ENCODE results near the gene SPON2.

SPON2 gene

GRCh38 chr4:1208970-1209704, 36.8 kb upstream of the SPON2 start:
- no peak for DNase-seq (ENCODE audit: low spot score)

GRCh38 chr4:1208266-1208961, 36.0 kb upstream of the SPON2 start:
- DNase-seq (ENCODE audit: low spot score), result no peak

- DNase-seq (ENCODE audit: low spot score), result no peak
Observed at GRCh38 chr4:1207603-1208265, 35.4 kb upstream of the SPON2 start.

DNA sequence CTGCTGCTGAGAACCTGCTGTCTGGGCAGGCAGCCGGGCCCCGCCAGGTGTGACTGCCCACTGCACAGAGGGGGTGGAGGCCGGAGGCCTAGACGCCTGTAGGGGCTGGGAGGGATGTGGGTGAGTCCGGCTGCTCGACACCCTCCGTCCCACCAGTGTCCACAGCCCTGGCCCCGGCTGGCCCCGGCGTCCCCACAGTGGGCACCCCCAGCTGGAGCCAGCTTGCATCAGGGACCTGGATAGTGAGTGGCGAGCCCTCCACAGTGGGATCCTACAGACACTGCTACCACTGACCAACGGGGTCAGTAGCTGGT, 34.7 kb upstream of the SPON2 start:
- no peak for DNase-seq (ENCODE audit: low spot score)

DNA sequence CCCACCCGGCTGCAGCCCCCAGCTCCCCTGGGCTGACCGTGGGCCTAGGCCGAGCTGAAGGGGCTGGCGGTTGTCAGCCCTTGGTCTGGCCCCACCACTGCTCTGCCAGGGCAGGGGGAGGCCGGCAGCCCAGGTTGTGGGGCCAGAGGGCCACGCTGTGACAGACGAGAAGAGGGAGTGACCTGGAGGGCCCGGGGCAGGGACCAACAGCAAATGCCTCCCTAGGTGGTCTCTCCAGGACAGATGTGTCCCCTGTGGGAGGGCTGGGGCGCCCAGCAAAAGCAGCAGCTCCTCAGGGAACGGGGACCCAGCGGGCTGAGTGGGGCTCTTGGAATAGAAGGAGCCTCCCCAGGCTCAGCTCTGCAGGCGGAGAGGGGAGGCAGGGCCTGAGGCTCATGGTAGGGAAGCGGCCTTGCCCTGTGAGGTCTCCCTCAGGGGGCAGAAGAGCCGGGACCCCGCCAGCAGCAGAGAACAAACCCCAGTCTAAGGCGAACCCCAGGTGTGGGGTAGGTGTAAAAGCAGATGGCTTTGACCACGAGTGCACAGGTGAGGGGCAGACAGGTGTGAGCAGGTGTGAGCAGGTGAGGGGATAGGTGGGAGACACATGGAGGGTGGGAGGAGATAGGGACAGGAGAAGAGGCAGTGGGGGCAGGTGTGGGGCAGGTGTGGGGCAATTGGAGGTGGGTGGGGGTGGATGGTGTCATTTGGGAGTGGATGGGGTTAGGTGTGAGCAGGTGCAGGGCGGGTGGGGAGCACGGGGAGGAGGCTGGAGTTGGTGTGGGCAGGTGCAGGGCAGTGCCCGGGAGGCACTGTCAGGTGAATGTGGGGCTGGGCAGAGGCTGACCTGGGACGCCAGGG, 34.1 kb upstream of the SPON2 start:
- no peak for DNase-seq (ENCODE audit: low spot score)

GRCh38 chr4:1205586-1206298, 33.4 kb upstream of the SPON2 start:
- no peak for DNase-seq (ENCODE audit: low spot score)

GRCh38 chr4:1204828-1205585, 32.6 kb upstream of the SPON2 start:
- DNase-seq (ENCODE audit: low spot score), result no peak

DNA sequence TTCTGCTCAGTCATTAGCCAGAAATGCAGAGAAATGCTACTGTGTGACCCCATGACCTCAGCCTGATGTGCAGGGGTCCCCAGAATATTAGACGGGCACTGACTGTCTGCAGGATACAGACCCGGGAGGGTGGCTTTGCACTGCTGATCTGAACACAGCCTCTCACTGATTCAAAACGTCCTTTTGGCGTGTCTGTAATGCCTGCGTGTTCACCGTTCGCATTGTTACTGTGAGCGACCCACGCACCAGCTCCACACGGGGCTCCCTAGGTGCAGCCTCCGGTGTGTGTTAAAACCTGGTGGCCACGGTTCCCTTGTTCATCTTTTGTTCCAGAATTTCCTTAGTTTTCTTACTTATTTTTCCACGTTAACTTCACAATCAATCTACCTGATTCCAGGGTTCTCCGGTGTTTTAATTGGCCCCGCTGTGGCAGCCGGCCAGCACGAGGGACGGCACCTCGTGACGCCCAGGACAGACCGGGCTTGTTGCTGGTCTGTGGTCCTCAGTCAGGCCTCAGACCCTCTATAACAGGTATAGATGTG, 32.0 kb upstream of the SPON2 start:
- no peak for DNase-seq (ENCODE audit: low spot score)

- DNase-seq (ENCODE audit: low spot score), result no peak
Observed at GRCh38 chr4:1203026-1203616, 30.7 kb upstream of the SPON2 start.

- DNase-seq (ENCODE audit: low spot score), result no peak
Observed at GRCh38 chr4:1202526-1203011, 30.2 kb upstream of the SPON2 start.

DNA sequence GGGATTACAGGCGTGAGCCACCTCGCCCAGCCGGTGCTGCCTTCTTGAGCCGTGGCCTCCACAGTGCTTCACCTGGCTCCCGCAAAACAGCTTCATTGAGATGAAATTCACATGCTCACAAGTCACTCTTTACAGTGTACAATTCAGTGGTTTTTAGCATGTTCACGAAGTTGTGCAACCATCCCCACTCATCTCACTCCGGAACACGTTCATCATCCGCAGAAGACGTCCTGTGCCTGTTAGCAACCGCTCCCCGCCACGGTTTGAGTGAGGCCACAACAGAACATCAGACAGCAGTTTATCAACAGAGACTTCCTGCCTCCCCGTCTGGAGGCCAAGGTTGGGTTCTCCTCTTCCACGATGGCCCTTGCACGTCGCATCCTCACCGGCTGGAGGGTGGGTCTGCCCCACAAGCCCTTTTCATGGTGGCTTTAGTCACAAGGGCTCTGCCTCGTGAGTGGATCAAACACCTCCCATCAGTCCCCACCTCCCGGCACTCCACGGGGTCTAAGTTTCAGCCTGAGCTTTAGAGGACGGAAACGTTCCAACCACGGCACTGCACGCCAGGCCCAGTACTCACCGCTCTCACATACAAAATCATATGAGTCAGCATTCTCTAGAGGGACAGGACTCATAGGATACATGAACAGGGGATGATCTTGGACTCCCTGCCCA, 29.6 kb upstream of the SPON2 start:
- no peak for DNase-seq (ENCODE audit: low spot score)

GRCh38 chr4:1200425-1201035, 28.1 kb upstream of the SPON2 start:
- no peak for DNase-seq (ENCODE audit: low spot score)

DNA sequence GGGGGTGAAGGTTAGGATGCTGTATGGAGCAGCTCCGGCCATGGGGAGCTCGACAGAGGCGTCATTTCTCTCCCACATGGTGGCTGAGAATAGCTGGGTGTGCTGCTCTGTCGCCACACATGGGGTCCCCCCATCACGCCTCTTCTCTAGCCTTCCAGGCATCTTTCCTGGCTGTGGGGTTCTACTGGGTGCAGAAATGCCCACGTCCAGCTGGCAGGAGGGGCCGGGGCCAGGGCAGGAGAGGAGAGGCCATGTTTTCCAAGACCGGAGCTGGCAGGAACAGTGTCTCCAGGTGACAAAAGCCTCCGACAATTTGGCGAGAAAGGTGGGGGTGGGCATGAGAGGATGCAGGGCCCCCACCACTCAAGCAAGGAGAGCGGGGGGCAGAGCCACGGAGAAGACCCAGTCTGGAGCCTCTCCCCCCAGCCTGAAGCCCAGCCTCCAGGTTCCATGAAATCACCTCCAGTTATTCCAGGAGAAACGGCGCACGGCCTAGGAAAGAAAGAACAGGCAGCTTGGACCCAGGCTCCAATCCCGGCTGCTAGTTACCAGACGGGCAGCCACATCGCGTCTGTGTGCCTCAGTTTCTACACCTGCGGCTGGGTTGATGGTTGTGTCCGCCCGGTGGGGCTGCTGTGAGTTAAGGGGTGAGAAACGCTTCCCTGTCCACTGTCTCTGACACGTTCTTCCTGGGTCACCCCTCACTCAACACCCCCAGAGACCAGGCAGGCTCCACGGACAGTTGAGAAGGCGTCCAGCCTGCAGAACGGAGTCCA, 27.4 kb upstream of the SPON2 start:
- DNase-seq (ENCODE audit: low spot score), result no peak

DNA sequence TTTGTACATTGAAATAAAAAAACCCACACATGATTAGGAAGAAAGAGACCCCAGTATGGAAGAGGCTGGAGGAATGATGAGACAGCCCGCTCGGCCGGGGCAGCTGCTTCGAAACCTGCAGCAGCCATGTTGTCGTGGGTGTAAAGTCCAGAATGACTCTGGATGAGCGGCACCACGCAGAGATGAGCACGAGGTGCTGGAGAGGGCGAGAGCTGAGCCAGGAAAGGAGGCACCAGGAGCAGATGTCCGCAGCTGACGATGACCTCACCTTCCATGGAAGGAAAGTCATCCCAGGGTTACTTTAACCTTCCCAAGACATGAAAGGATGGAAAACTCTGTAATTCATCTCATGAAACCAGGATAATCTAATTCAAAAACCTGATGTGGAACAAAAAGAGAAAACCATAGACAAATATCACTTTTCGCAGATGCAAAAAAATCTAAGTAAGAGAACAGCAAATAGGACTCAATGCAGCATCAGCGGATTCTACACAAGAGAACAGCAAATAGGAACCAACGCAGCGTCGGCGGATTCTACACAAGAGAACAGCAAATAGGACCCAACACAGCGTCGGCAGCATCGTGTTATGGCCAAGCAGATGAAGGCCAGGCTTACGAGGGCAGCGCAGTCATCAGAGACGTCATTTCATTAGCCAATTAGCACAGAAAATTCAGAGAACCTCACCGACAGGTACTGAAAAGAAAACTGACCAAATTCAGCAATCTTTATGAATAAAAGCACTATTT, 25.9 kb upstream of the SPON2 start:
- DNase-seq (ENCODE audit: low spot score), result no peak

- DNase-seq (ENCODE audit: low spot score), result no peak
Observed at GRCh38 chr4:1196421-1197183, 24.2 kb upstream of the SPON2 start.

- DNase-seq (ENCODE audit: low spot score), result no peak
Observed at GRCh38 chr4:1195891-1196401, 23.6 kb upstream of the SPON2 start.

Measured in HuH-7 (cell line).